Measurements from ENCODE around the gene ATP10D. TPM values are rescaled to one million over a fixed set of nuclear protein-coding genes. Genes with fewer than 3 reads are reported as not detected.
A peak's percentile ranks its signal among the peaks of the same experiment; 100 is the strongest.

The ATP10D gene
- total and polyA plus RNA-seq, 8 donors = 1.5 to 72.9 (median 7.3) TPM

GRCh38 chr4:47505666-47506065, 20.6 kb downstream of the ATP10D start:
- no peak for DNase-seq
- WGBS, 5 donors = 90 to 99% (median 94%) methylated on average over 3 of the region's 3 CpGs
- TF ChIP-seq POLR2AphosphoS5 (IDR thresholded peaks at IDR 0.05) (no peak), EP300 (IDR thresholded peaks at IDR 0.05) (no peak), POLR2A (IDR thresholded peaks at IDR 0.05) (no peak)
- TF ChIP-seq, protein P1, sequence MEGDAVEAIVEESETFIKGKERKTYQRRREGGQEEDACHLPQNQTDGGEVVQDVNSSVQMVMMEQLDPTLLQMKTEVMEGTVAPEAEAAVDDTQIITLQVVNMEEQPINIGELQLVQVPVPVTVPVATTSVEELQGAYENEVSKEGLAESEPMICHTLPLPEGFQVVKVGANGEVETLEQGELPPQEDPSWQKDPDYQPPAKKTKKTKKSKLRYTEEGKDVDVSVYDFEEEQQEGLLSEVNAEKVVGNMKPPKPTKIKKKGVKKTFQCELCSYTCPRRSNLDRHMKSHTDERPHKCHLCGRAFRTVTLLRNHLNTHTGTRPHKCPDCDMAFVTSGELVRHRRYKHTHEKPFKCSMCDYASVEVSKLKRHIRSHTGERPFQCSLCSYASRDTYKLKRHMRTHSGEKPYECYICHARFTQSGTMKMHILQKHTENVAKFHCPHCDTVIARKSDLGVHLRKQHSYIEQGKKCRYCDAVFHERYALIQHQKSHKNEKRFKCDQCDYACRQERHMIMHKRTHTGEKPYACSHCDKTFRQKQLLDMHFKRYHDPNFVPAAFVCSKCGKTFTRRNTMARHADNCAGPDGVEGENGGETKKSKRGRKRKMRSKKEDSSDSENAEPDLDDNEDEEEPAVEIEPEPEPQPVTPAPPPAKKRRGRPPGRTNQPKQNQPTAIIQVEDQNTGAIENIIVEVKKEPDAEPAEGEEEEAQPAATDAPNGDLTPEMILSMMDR (IDR thresholded peaks at IDR 0.05) = no peak
- H3K36me3 ChIP-seq = no peaks in the 10 kb centered on the region
- H3K27me3 ChIP-seq = no peaks in the 10 kb centered on the region
- no peak overlapping the region for H3K4me3 ChIP-seq
- no peaks in the 10 kb centered on the region for H3K9me3 ChIP-seq
- no peak overlapping the region for H3K27ac ChIP-seq
- intact Hi-C loops (cut with DNase I; ENCODE audit: low total_unique reads) = no loop called here
- peaks cover 0 to 12% (median 7%) of the 10 kb centered on the region in 4 donors for H3K4me1 ChIP-seq

DNA sequence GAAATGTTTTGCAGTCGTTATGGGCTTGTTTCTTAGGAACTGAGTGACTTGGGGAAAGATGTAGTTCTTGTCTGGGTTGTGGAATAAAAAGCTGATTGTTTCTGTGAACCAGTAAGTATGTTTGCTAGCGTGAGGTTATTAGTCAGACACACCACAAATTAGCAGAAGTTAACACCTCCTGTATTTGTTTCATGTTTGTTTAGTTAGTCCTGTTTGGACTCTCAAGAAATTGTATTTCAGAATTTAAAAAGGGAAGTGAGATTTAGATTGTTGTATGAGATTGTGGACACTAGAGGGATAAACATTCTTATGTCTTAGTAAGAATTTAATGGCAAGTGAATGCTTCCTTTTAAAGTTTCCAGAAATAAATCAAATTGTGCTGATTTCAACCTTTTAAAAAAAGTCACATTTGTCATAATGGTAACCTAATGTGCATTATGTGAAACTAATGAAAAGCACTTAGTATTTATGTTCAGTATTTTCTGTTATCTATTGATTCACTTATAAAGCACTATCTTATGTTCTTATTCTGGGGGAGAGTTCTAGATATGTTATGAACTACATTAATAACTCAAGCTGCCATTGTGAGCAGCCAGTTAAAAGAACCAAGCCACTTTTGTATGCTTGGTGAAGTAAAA, 25.6 kb downstream of the ATP10D start:
- peaks cover under 1 to 31% (median 24%) of the 10 kb centered on the region in 4 donors for H3K36me3 ChIP-seq
- H3K4me1 ChIP-seq = peaks cover 0 to 19% (median 12%) of the 10 kb centered on the region in 4 donors
- peak overlapping the region in 3 of 5 donors; percentile 17 to 30 (median 21) for H3K27ac ChIP-seq
- no peak for TF ChIP-seq POLR2AphosphoS5 (IDR thresholded peaks at IDR 0.05)
- TF ChIP-seq POLR2A (IDR thresholded peaks at IDR 0.05) = no peak
- TF ChIP-seq, protein P1 (IDR thresholded peaks at IDR 0.05) = no peak
- TF ChIP-seq EP300 (IDR thresholded peaks at IDR 0.05) = no peak
- no peaks in the 10 kb centered on the region for H3K27me3 ChIP-seq
- 14 to 24% (median 19%) methylated on average over 2 of the region's 2 CpGs for WGBS, 5 donors
- intact Hi-C loops (cut with DNase I; ENCODE audit: low total_unique reads) = no loop called here
- DNase-seq = peak in 1 of 2 donors; percentile 34
- H3K9me3 ChIP-seq = no peaks in the 10 kb centered on the region
- no peak overlapping the region for H3K4me3 ChIP-seq

DNA sequence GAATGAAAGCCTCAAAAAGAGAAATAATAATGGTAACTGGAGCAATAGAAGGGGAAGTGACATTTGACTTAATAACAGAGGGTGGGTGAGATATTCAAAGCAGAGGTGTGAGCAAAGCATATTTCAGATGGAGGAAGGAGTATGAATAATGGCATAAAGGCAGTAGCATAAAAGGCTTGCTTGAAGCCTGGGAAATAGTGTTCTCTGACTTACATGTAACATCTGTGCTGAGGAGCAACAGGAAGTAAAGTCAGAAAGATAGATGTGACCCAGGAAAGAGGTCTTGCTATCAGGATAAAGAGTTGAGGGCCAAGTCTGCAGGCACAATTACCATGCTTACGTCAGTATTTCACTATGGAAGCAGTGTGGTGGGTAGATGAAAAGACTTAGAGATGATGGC, 28.4 kb downstream of the ATP10D start:
- no peak for DNase-seq
- peaks cover 0 to 19% (median 12%) of the 10 kb centered on the region in 4 donors for H3K4me1 ChIP-seq
- peaks cover 3 to 44% (median 30%) of the 10 kb centered on the region in 4 donors for H3K36me3 ChIP-seq
- no peaks in the 10 kb centered on the region for H3K9me3 ChIP-seq
- TF ChIP-seq POLR2AphosphoS5 (IDR thresholded peaks at IDR 0.05) (no peak), POLR2A (IDR thresholded peaks at IDR 0.05) (no peak), EP300 (IDR thresholded peaks at IDR 0.05) (no peak)
- TF ChIP-seq, protein P1 (IDR thresholded peaks at IDR 0.05) = no peak
- H3K4me3 ChIP-seq = no peak overlapping the region
- no peaks in the 10 kb centered on the region for H3K27me3 ChIP-seq
- intact Hi-C loops (cut with DNase I; ENCODE audit: low total_unique reads) = no loop called here
- 88 to 90% (median 89%) methylated on average over 1 of the region's 1 CpG for WGBS, 5 donors
- no peak overlapping the region for H3K27ac ChIP-seq

DNA sequence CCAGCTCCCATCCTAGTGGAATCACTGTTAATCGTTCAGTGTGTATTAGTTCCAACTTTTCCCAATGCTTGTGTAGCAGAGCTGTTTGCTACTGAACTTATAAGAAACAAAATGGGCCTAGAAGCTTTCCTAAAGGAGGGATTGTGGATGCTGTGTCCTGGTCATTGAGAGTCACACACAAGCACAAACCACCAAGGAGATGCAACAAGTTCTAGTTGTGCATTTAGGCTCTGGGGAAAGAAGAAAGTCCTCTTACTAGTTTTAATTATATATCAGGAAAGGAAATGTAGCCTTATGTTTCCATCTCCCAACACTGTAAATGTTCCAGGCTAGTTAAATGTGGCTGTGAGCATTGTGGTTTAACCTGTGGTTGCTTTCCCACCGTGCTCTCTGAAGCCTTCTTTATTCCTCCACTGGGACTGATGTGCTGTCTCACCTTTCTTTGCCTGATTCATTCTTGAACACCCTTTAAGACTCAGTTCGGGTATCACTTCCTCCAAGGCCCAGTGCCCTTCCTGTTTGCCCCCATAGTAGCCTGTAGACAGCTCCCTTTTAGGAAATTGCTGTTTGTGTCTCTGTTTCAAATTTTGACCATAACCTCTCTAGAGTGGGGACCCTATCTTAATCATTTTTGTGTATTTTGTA, 34.3 kb downstream of the ATP10D start:
- 75 to 85% (median 80%) methylated on average over 3 of the region's 3 CpGs for WGBS, 5 donors
- H3K36me3 ChIP-seq = peaks cover 8 to 55% (median 35%) of the 10 kb centered on the region in 4 donors
- DNase-seq = no peak

More for the DNA sequence above, 34.3 kb downstream of the ATP10D start:
- Histone ChIP-seq H3K27ac (no peak overlapping the region), H3K4me1 (no peaks in the 10 kb centered on the region), H3K9me3 (no peaks in the 10 kb centered on the region), H3K4me3 (no peak overlapping the region), H3K27me3 (no peaks in the 10 kb centered on the region)
- TF ChIP-seq EP300 (IDR thresholded peaks at IDR 0.05) (no peak), POLR2A (IDR thresholded peaks at IDR 0.05) (no peak)
- intact Hi-C loops (cut with DNase I; ENCODE audit: low total_unique reads) = no loop called here
